Left cardiac atrium (tissue), 4 donors: ENCODE data around the gene PCNT. TPM values are rescaled to one million over a fixed set of nuclear protein-coding genes. Genes with fewer than 3 reads are reported as not detected.

Source experiments
- ATAC-seq, 2 donors: fragments of 200-7000 bp; cut with Tn5 transposase; one replicate each; pipeline ENCODE4 v1.9.1; 2020; ENCODE audit warnings: mild to moderate bottlenecking in 2 of 2, moderate library complexity in 2 of 2
- DNase-seq: peaks from one replicate; pipeline ENCODE4 v3.0.0-alpha.2; 2020
- intact Hi-C, 2 donors: fragments of 100-400 bp; cut with DNase I; formaldehyde crosslinking; loops; one replicate each; pipeline versions ENCODE4 v1.14.1 to v1.15.1; 2022 to 2023
- total RNA-seq, 2 donors: library from RNA; stranded (reverse); fragmentation: NEBNext Ultra II Directional; extraction: Animal tissue kit (Norgen Biotek cat#: 25700); gene quantifications; one replicate each; pipeline ENCODE4 v1.2.1, GENCODE V29; 2021
- donor health status: DM: no; HTN: yes; CAD: no.
- donor health status: DM: no; HTN: yes; CAD: no; lungs with severe emphysema.
- donor health status: DM: yes; HTN: yes; CAD: no.
- donor health status: Dilated cardiomyopathy.

PCNT gene
- total RNA-seq, 2 donors from 2014 or later: 31.8 to 50.2 TPM

GRCh38 chr21:46418265-46418946 is 94.5 kb downstream of the PCNT start:
- no peak for DNase-seq
- intact Hi-C loops: no loop called here
- no peak for ATAC-seq

GRCh38 chr21:46420241-46421190 is 96.6 kb downstream of the PCNT start:
- intact Hi-C loops: no loop called here
- ATAC-seq (no peak), DNase-seq (peak; percentile 12)

GRCh38 chr21:46421191-46421750 is 97.3 kb downstream of the PCNT start:
- peak; percentile 14 for DNase-seq
- intact Hi-C loops: no loop called here
- no peak for ATAC-seq

- DNase-seq (peak; percentile 14), ATAC-seq (no peak)
- intact Hi-C loops: no loop called here
Observed at GRCh38 chr21:46421756-46422555, 98.0 kb downstream of the PCNT start.

- ATAC-seq (no peak), DNase-seq (no peak)
- intact Hi-C loops: no loop called here
Observed at GRCh38 chr21:46422636-46423241, 98.8 kb downstream of the PCNT start.

- intact Hi-C loops: no loop called here
- ATAC-seq (no peak), DNase-seq (no peak)
Observed at GRCh38 chr21:46423546-46424038, 99.6 kb downstream of the PCNT start.

GRCh38 chr21:46424039-46424591 is 100.2 kb downstream of the PCNT start:
- ATAC-seq: no peak
- DNase-seq: no peak
- intact Hi-C loops: no loop called here

GRCh38 chr21:46424621-46425020 is 100.7 kb downstream of the PCNT start:
- ATAC-seq (peak in 1 of 2 donors; percentile 42), DNase-seq (no peak)
- intact Hi-C loops: no loop called here

GRCh38 chr21:46425041-46425440 is 101.1 kb downstream of the PCNT start:
- intact Hi-C loops: no loop called here
- no peak for ATAC-seq
- DNase-seq: no peak

GRCh38 chr21:46425571-46425970 is 101.6 kb downstream of the PCNT start:
- intact Hi-C loops: no loop called here
- no peak for DNase-seq
- ATAC-seq: peak in 1 of 2 donors; percentile 42

- intact Hi-C loops: no loop called here
- ATAC-seq (no peak), DNase-seq (no peak)
Observed at GRCh38 chr21:46426313-46427046, 102.5 kb downstream of the PCNT start.

- ATAC-seq (no peak), DNase-seq (no peak)
- intact Hi-C loops: no loop called here
Observed at GRCh38 chr21:46427516-46427915, 103.6 kb downstream of the PCNT start.

- ATAC-seq: no peak
- intact Hi-C loops: no loop called here
- DNase-seq: no peak
Observed at GRCh38 chr21:46428286-46428685, 104.3 kb downstream of the PCNT start.

GRCh38 chr21:46428987-46429710 is 105.2 kb downstream of the PCNT start:
- intact Hi-C loops: no loop called here
- ATAC-seq: no peak
- no peak for DNase-seq

- intact Hi-C loops: no loop called here
- no peak for DNase-seq
- no peak for ATAC-seq
Observed at GRCh38 chr21:46429754-46430681, 106.1 kb downstream of the PCNT start.

GRCh38 chr21:46431448-46431847 is 107.5 kb downstream of the PCNT start:
- intact Hi-C loops: no loop called here
- DNase-seq (no peak), ATAC-seq (no peak)
